Right lung (tissue), 10 donors: ENCODE measurements around the gene DDX55. TPM values are rescaled to one million over a fixed set of nuclear protein-coding genes. Genes with fewer than 3 reads are reported as not detected.
"Not testable (repeated sequence)": the region's sequence is repeated elsewhere in the genome, so short reads cannot be mapped to it uniquely, and the experiment has no call there.

Source experiments
- DNase-seq, 2 donors: peaks; one replicate each; pipeline ENCODE4 v3.0.0-alpha.2; 2013
- long read RNA-seq, 8 donors: transcript quantifications; one replicate each; lab custom pipeline, GENCODE V29; 2026
- polyA plus RNA-seq, 5 donors: library from polyadenylated mRNA; unstranded; fragments of 120-200 nt; gene quantifications; one replicate each; pipeline versions ENCODE4 v1.2.1 to v1.2.3, GENCODE V29; 2013; ENCODE audit warnings: inconsistent platforms in 1 of 5, low replicate concordance in 1 of 5; ENCODE audit not compliant: insufficient read length in 5 of 5, insufficient read depth in 1 of 5

The DDX55 gene, protein sequence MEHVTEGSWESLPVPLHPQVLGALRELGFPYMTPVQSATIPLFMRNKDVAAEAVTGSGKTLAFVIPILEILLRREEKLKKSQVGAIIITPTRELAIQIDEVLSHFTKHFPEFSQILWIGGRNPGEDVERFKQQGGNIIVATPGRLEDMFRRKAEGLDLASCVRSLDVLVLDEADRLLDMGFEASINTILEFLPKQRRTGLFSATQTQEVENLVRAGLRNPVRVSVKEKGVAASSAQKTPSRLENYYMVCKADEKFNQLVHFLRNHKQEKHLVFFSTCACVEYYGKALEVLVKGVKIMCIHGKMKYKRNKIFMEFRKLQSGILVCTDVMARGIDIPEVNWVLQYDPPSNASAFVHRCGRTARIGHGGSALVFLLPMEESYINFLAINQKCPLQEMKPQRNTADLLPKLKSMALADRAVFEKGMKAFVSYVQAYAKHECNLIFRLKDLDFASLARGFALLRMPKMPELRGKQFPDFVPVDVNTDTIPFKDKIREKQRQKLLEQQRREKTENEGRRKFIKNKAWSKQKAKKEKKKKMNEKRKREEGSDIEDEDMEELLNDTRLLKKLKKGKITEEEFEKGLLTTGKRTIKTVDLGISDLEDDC
- 10 to 100 TPM; 40.4 to 45.7 (median 42.7) TPM for polyA plus RNA-seq
- long read RNA-seq, donor 1, partial matches to known transcripts, result 20 of 24 reads
- long read RNA-seq, donor 1, other reads (novel, unspliced or antisense), result 0 of 24 reads
- long read RNA-seq, donor 2, partial matches to known transcripts, result 35 of 45 reads
- long read RNA-seq, donor 2, other reads (novel, unspliced or antisense), result 9 of 45 reads
- long read RNA-seq, donor 3, partial matches to known transcripts, result 59 of 91 reads
- long read RNA-seq, donor 3, other reads (novel, unspliced or antisense), result 30 of 91 reads
- long read RNA-seq, donor 4, partial matches to known transcripts, result 14 of 14 reads
- long read RNA-seq, donor 4, other reads (novel, unspliced or antisense), result 0 of 14 reads
- long read RNA-seq, donor 5, partial matches to known transcripts, result 7 of 10 reads
- long read RNA-seq, donor 5, other reads (novel, unspliced or antisense), result 0 of 10 reads
- long read RNA-seq, donor 6, partial matches to known transcripts, result 19 of 22 reads
- long read RNA-seq, donor 6, other reads (novel, unspliced or antisense), result 0 of 22 reads
- long read RNA-seq, donor 7, partial matches to known transcripts, result 39 of 91 reads
- long read RNA-seq, donor 7, other reads (novel, unspliced or antisense), result 48 of 91 reads
- long read RNA-seq, donor 8, partial matches to known transcripts, result 9 of 11 reads
- long read RNA-seq, donor 8, other reads (novel, unspliced or antisense), result 0 of 11 reads

DNA sequence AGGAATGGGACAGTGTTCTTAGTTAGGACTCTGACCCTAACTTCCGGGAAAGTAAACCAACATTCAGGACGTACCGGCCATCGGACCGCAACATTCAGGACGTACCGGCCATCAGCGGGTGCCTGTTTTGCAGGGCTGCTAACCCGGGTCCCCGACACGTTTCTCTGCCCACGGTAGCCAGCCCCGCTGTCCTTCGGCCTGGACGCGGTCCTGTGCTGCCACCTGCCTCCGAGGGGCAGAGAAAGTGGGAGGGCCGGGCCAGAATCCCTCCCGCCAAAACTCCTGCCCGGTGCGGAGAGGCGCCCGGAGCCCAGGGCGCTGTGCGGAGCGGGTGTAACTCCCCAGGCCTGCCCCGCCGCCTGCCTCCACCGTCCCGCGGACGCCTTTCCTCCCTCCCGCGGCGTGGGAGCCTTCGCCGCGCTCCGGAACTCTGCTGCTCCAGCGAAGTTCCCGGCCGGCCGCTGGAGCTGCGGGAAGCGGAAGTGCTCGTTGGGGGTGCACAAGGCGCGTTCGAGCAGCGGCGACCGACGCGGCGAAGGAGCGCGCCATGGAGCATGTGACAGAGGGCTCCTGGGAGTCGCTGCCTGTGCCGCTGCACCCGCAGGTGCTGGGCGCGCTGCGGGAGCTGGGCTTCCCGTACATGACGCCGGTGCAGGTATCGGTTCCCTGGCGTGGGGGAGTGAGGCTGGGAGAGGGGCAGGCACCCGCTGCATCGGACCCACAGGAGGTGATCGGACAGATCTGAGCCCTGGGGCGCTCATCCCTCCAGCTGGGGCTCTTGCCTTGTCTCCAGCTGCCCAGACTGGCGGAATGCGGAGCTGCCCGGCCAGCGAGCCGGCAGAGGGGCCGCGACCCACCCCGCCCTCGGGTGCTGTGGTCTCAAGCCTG is at the start of gene DDX55:
TSS of gene DDX55 (plus strand) at position 498 of the 888 bp plus-strand sequence. CDS start at position 548, 50 bp downstream.
- DNase-seq, result peak; percentile 85 to 86

DNA sequence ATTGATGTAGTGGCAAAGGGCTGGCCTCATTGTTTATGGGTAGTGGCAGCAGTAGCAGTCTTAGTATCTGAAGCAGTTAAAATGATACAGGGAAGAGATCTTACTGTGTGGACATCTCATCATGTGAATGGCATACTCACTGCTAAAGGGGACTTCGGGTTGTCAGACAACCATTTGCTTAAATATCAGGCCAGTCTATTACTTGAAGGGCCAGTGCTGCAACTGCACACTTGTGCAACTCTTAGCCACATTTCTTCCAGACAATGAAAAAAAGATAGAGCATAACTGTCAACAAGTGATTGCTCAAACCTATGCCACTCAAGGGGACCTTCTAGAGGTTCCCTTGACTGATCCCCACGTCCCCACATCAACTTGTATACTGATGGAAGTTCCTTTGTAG is 47.8 kb upstream of the DDX55 start:
- not testable (repeated sequence) for DNase-seq

DNA sequence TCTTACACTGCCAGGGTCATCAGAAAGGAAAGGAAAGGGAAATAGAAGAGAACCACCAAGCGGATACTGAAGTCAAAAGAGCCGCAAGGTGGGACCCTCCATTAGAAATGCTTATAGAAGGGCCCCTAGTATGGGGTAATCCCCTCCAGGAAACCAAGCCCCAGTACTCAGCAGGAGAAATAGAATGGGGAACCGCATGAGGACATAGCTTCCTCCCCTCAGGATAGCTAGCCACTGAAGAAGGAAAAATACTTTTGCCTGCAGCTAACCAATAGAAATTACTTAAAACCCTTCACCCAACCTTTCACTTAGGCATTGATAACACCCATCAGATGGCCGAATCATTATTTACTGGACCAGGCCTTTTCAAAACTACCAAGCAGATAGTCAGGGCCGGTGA is 47.1 kb upstream of the DDX55 start:
- DNase-seq, result not testable (repeated sequence)

DNA sequence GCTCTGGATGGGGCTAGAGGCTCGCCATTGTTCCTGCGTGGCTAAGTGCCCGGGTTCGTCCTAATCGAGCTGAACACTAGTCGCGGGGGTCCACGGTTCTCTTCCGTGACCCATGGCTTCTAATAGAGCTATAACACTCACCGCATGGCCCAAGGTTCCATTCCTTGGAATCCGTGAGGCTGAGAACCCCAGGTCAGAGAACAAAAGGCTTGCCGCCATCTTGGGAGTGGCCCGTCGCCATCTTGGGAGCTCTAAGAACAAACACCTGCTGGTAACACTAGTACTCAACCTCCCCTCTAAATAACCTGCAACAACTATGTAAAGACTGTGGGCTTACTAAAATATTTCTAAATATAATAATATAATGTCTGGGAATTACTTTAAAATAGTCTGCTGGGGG is 43.4 kb upstream of the DDX55 start:
- not testable (repeated sequence) for DNase-seq

DNA sequence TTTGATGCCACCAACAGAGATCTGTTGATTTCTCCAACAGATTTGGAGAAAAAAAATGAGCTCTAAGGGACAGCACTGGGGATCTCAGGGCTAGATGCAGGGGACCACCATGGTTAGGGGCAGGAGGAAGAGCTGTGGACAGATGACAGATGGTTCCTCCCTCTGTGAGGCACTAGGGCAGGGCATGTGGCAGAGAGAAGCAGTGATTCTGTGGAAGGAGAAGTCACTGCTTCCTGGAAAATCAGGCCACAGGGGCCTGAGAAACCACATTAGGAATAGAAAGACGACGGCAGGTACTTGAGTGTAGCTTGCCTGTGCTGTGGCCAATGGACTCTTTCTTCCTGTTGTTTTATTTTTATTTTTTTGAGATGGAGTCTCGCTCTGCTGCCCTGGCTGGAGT is 42.4 kb upstream of the DDX55 start:
- no peak for DNase-seq

DNA sequence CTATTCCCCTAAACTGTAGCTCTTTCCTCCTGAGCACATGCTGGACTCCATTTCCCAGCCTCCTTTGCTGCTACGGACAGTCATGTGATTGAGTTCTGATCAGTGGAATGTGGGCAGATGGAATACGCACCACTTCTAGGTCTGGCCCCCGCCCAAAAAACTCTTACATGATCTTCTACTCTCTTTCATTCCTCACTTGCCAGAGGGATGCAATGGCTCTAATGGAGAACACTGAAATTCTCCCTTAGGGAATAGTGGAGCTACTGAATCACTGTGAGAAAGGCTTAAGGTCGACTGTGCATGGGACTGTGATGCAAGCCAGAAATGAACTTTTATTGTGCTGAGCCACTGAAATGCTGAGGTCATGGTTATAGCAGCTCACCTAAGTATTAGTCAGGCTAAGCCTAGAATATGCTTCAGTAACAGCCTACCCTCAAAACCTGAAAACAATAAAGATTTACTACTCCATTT is 30.5 kb upstream of the DDX55 start:
- DNase-seq, result peak in 1 of 2 donors; percentile 10

DNA sequence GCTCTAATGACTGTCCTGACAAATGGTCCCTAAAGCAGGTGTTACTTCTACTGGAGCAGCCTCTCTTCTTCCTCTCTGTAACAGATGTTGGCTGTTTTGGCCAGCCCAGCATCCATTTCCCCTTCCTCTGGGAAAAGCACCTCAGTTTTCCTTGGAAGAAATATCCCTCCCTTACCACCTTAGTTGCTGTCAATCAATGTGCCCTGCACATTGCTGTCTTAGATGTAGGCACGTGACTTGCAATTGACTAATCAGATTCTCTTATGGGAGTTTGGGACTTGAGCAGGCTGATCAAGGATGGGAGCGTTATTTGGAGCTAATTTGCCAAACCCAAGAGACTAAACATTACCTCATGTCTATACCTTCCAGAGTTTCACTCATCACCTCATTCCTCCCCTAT is 29.5 kb upstream of the DDX55 start:
- DNase-seq, result no peak

DNA sequence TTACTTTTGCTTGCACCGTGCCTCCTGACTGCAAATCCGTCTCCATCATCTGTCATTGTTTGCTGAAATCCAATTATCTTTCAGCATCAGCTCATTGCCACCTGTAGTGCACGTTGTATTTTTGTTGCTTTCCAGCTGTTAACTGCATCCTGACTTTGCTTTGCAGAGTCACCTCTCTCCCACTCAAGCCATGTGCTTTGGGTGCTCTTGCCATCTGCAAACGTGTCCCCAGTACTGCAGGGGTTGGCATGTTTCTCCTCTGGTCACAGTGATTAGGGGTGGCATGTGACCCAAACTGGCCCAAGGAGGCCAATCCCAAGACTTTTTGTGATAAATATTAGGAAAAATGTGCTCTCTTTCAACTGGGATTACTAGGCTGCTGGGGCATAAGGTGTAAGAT is 28.0 kb upstream of the DDX55 start:
- no peak for DNase-seq

DNA sequence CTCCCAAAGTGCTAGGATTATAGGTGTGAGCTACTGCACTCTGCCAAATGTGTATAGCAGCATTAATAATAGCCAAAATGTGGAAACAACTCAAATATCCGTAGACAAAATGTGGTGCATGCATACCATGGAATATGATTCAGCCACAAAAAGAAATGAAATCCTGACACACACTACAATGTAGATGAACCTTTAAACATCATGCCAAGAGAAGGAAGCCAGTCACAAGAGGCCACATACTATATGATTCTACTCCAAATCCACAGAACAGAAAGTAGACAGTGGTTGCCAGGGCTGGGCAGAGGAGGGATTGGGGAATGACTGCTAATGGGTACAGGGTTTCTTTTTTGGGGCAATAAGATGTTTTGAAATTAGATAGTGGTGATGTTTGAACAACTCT is 25.3 kb upstream of the DDX55 start:
- no peak for DNase-seq

DNA sequence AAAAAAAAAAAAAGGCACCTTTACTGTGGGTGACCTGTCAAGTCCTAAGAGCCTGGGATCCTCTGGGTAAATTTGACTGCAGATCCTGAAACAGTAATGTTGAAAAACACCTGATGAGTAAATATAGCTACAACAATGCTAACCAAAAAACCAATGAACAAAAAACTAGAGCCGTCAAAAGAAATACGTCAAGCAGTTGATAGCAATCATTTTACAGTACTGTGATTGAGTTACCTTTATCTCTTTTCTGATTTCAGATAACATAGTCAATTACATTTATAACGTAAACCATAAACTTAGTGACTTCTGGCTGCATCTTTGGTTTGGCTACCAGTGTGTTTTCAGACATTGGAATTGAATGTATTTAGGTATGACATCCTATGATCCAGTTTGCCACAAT is 23.7 kb upstream of the DDX55 start:
- DNase-seq, result no peak

DNA sequence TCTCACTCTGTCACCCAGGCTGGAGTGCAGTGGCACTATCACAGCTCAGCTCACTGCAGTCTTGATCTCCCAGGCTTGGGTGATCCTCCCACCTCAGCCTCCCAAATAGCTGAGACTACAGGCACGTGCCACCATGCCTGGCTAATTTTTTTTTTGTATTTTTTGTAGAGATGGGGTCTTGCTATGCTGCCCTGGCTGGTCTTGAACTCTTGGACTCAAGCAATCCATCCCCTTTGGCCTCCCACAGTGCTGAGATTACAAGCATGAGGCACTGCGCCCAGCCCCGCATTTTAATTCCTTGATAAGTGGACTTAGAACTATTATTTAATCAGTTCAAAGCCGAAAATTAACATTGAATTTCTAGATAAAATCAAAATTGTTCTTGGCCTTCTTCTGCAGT is 23.1 kb upstream of the DDX55 start:
- not testable (repeated sequence) for DNase-seq

DNA sequence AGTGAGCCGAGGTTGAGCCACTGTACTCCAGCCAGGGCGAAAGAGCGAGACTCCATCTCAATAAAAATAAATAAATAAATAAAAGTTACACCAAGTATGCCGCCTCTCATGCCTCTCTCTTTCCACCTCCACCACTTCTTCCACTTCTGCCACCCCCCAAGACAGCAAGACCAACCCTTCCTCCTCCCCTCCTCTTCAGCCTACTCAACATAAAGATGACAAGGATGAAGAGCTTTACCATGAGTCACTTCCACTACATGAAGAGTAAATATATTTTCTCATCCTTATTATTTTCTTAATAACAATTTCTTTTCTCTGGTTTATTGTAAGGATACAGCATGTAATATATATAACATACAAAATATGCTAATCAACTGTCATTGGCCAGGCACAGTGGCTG is 21.1 kb upstream of the DDX55 start:
- no peak for DNase-seq

DNA sequence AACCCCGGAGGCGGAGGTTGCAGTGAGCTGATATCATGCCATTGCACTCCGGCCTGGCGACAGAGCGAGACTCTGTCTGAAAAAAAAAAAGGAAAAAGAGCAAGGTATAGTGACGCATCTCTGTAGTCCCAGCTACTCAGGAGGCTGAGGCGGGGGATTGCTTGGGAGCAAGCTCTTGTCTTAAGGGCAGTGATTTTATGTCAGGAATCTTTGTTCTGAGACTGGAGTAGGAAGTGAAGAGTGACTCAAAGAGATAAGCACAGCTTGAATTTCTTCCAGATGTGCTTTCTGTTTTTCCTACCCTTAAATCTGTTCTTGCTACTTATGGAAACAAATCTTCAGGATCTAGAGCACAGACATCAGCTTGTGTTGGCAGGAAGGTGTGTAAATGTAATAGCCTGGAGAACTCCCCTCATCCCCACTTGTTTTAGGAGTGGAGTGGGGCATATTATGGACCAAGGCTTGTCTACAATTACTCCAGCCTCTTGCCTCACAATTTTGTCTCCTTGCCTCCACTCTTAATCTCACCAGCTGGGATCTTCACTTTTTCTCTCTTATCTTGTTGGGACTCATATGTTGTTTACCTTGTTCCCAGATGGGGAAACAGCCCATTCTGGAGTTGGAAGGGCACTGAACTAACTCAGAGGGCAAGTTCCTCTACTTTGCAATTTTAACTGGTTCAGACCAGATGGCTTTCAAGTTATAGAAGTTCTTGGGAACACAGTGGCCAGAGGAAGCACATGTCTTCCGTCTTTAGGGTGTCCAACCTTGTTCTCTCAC is 10.0 kb upstream of the DDX55 start:
- no peak for DNase-seq

DNA sequence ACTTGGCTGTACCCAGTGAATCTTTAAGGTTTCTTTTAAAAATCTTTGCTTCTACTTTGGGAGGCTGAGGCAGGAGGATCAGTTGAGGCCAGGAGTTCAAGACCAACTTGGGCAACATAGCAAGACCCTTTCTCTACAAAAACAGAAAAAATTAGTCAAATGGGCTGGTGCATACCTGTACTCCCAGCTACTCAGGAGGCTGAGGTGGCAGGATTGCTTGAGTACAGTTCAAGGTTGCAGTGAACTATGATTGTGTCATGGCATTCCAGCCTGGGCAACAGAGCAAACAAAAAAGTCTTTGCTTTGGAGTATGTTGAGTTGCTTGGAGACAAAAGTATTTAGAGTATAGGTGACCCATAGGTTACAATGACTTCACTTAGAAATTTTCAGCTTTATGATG is 6.2 kb upstream of the DDX55 start:
- DNase-seq, result no peak

DNA sequence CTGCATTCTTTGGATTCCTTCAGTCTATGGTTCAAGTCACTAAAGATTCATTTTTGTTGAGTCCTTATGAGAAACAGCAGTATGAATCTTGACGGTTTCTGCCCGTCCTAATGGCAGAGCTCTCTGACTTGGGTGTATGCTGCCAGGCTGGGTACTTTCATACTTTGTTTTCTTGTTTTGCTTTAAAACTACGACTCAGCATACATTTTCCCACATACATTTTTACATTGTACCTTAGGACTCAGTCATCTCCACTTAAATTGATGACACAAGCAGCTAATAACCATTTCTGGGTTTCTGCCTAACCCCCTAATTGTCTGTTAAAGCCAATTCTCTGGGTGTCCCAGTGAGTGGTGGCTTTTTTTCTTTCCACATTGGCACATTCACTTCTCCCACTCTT is 4.8 kb upstream of the DDX55 start:
- no peak for DNase-seq

DNA sequence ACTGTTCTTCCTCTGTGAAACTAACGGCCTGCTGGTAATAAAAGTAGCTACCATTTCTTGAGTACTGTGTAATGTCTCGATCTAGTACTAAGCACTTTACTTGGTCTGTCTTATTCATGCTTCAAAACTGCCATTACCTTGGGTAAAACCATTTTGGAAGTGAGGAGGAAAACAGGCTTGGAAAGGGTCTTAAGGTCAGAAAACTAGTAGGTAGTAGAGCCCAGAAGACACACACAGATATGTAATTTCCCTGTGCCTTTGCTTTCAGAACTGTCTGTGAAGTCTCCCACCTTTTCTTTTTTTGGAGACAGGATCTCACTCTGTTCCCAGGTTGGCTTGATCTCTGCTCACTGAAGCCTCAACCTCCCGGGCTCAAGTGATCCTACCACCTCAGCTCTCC is 3.4 kb upstream of the DDX55 start:
- no peak for DNase-seq

DNA sequence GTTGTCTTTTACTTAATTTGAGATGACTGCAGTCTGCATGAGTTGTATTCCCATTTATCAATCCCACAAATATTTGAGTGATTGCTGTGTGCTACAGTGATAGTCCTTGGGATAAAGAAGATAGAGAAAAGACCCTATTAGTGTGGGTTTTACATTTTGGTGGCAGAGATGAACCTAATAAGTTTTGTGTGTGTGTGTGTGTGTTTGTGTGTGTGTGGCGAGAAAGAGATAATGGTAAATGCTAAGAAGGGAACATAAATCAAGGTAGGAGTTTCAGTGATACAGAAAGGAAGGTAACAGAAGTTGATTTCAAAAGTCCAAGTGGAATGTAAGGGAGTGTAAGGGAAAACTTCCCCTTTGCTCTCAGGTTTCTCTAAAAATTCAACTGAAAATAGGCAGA is 2.6 kb upstream of the DDX55 start:
- DNase-seq, result no peak

DNA sequence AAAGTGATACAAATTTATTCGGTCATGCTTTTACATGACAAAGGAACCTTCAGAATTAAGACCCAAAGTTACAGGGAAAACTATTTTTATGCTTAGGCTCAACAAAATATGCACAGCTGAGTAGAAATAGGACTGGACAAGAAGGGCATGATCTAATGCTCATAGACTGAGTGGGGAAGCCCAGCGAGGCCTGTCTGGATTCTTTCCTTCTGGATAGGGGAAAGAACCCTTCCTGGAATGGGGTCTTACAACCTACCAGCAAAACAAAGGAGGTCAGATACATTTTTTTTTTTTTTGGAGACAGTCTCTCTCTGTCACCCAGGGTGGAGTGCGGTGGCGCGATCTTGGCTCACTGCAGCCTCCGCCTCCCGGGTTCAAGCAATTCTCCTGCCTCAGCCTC is 2.2 kb upstream of the DDX55 start:
- DNase-seq, result no peak

DNA sequence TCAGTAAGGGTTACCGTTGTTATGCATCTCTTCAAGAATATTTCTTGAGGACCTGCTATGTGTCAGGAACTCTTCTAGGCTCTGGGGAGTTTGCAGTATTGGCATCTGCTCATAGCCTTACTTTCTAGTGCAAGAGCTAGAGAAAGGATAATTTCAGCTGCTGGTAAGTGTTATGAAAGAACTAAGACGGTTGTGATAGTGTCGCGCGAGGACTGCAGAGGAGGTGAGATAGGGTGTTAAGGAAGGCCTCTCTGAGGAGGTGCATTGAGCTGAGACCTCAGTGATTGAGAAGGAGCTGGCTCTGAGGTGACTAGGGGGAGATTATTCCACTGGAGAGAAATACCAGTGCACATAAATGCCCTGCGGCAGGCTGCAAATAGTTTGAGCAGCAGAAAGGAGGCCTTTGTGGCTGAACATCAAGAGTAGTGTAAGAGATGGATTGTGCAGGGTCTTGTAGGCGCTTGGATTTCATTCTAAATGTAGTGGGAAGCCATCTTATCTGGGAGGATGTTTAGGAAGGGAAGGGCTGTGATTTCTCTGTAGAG is 824 bp downstream of the DDX55 start:
- no peak for DNase-seq

DNA sequence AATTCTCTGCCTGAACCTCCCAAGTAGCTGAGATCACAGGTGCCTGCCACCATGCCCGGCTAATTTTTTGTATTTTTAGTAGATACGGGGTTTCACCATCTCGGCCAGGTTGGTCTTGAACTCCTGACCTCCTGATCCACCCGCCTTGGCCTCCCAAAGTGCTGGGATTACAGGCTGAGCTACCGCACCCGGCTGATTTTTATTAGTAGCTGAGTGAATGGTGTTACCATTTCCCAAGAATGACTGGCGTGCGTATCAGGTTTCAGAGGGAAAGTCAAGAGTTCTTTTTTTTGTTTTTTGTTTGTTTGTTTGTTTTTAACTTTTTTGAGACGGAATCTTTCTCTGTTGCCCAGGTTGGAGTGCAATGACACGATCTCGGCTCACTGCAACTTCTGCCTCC is 1.6 kb downstream of the DDX55 start:
- DNase-seq, result not testable (repeated sequence)
